OCI-LY3 (cell line): ENCODE data around the gene SF3B5.

ENCODE experiments used
- CTCF ChIP-seq: fragments of 200-600, 300-600 bp; sonication (generic); IDR thresholded peaks from 2 replicates; pipeline ENCODE4 v1.5.1; 2014; ENCODE audit warnings: antibody characterized with exemption, low read length, low read depth
- EZH2phosphoT487 ChIP-seq: fragments of 200-600 bp; shearing (Covaris generic); IDR thresholded peaks from 2 replicates; pipeline ENCODE4 v1.6.1; 2018; ENCODE audit warnings: antibody characterized with exemption, mixed run types, low read depth

- TF ChIP-seq CTCF (no peak), EZH2phosphoT487 (no peak)
These were observed 45.5 kb upstream of the SF3B5 start for GRCh38 chr6:144140867-144141266.
